HG02623 (cell line): Measurements from ENCODE around the gene MR1.

Experiments
- ATAC-seq: cut with Tn5 transposase; IDR thresholded peaks from one replicate; pipeline ENCODE4 v1.9.1; 2021; ENCODE audit warnings: moderate library complexity; ENCODE audit not compliant: unreplicated experiment

MR1 gene

DNA sequence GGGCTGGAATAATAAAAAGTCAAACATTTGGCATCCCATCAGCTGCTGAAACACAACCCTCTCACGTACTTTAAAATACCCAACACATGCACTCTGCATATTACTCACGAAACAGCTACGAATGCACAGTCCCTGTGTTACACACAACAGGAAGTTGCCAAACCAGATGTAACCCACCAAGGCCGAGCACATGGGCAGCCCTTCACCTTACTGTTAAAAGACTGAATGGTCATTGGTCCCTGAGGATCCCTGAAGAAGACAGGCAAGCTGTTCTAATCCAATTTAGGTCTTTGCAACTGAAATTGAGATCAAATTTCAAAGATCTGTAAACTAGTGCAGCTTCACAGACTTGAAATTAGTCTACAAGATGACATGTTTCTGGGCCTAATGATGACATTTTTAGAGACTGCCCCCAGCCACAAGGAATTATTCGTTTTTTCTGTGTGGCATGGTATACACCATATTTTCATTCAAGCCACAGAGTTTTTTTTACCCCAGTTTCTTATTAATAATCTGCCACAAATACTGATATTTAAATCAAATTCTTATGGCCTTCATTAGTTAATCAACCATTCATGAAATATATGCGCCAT lies 29.1 kb downstream of the MR1 start:
- peak; percentile 52 for ATAC-seq

DNA sequence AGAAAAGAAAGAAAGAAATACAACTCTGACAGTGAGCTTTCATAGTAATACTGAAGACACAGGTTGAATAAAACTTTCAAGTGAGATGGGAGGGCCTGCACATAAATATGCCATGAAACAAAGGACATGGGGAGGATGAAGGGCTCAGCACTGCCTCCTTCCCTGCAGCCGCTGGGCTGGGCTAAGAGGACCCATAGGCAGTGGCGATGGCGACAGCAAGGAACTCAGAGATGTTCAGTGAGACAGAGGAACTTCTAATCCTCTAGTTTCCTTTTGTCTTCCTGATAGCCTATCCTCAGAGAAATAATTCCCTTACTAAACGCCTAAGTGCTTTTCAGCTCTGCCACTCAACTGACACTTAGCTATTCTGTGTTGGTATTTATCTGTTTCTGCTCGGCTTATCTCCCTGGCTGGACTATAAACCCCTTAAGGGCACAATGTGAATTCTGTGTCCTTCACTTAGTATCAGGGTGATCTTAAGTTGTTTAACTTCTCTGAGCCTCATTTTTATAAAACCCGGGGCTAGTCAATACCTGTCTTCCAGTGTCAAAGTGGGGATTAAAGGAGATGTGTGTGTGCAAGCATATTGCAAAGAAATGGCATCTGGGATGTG lies 30.3 kb downstream of the MR1 start:
- ATAC-seq, result no peak

DNA sequence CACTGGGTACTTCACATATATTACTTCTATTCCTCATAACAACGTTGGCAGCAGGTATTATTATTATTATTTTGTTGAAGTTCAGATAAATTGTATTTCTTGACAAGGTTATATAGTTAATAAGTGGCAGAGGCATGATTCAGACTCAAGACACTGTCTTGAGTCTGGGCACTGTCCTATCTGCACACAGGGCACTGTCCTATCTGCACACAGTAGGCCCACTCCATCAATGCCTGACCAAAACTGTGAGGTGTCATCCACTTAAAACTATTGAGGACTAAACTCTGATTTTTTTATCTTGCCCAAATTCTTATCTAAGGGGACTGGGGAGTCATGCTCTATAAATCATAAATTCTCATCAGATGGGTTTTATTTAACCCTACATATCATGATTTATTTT lies 30.9 kb downstream of the MR1 start:
- no peak for ATAC-seq

DNA sequence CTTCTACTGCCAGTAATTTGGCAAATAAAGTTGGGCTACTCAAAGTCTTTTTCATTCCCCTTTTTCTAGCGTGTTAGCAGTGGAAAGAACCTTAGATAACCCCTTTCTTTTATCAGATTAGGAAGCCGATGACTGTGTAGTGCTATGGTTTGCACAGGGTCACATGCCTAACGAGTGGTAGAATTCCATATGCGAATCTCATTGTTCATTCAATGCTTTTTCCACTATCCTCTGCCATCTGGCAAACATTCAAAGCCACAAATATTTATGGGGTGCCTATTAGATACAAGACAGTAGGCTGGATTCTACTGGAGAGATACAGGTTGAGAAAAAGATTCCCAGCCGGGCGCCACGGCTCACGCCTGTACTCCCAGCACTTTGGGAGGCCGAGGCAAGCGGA lies 39.9 kb downstream of the MR1 start:
- no peak for ATAC-seq

DNA sequence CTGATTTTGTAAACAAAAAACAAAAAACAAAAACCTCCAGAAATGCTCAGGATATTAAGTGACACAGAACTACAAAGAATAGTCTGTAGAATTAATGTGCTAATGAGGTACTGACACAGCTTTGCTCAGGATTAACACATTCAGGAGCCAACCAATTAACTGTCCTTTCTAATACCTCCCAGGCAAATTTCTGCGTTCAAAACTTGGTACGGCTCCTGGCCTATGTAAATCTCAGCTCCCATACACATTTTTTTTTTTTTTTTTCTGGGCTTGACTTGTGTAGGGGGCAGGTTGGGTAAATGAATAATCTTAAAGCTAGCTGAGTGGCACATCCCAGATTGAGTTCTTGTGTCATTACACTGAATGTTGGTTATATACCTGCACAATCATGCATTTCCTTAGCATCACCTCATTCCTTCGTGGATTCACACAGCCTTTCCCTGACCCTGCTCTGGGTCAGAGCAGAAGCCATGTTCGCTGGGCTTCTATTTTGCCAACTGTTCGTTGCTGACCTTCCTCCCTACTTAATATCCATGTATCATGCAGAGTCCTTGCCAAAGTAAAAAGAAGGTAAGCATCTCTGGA lies 42.1 kb downstream of the MR1 start:
- ATAC-seq, result no peak

DNA sequence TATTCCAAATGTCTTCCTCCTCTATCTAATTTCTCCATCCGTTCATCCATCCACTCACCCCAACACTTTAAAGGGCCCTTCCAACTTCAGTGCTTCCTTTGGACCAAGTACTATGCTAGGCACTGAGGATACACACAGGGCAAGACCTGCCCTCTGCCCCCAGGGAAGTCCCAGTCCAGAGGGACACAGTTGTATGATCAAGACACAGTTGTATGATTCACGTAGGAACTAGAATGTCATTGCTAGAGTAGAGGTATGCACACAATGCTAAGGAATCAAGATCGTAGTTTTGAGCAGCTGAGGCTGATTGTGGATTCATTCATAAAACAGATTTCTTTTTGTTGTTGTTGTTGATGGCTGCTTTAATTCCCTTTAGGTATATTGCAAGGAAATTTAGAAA lies 43.1 kb downstream of the MR1 start:
- ATAC-seq, result no peak

DNA sequence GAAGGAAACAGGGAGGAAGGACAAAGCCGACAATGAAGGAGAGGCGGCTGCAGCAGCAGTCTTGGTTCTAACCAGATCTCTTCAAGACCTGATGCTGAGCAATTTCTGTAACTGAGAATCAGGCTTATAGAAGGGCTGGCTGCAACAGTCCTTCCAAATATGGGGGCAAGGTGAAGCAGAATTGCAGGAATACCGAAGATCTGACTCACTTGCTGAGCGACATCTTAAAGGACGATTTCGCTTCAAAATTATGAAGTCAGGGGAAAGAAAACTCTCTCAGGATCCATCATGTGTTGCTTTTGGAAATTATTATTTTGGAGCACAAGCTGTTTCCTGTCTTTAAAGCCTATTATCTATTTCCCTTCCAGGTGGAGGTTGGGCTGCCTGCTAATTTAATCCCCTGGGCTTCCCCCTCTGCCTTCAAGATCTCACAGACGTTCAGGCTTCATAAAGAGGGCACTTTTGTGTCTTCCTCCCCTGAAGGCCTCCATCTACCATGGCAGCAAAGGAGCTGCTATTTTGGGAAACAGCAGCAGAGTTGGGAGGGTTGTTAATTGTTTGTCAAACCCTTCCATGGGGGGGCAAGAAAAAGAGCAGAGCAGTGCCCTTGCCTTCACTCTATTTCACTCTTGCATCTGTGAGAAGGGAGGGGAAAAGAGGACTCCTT lies 43.9 kb downstream of the MR1 start:
- no peak for ATAC-seq

DNA sequence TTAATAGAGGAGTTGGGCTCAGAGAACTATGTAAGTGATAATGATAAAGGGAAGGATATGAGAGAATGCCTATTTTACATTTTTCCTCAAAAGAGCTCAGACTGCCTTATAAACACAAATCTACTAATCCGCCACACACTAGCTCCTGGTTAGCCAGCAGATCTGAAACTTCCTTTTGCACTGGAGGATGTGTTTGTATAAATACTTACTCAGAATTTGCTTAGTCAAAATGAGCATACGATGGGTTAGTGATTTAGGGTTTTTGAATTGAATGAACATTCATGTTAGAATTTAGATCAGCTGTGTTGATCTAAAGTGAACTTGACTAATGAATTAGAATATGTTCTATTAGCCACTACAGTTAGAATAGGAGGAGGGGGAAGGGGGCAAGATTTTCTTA lies 45.6 kb downstream of the MR1 start:
- no peak for ATAC-seq

DNA sequence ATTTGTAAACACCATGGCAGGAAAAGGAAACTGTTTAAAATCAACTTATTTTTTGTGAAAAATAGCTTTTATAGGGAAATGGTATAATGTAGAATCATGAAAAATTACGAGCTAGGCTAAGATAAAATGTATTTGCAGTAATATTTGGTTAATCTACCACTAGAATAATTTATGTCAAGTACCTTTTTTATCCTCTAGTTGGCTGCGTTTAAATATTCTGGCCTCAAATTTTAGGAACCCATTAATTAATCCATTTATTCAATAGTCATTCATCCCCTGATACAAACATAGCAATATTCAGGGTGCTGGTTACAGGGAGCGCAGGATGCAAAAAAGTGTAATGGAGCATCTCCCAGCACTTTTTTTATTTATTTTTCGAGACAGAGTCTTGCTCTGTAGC lies 46.1 kb downstream of the MR1 start:
- ATAC-seq, result no peak

DNA sequence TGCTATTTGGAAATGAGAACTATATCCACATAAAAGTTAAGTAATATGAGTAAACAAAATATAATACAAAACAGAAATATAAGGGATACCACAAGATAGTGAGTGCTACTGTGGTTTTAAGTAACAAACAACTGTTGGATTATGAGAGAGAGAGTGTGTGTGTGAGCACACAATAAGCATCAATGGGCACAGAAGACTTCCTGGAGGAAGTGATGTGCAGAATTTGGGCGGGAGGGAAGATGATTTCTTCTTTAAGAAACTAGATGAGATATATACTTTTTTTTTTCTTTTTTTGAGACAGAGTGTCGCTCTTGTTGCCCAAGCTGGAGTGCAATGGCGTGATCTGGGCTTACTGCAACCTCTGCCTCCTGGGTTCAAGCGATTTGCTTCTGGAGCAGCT lies 46.8 kb downstream of the MR1 start:
- ATAC-seq, result no peak

DNA sequence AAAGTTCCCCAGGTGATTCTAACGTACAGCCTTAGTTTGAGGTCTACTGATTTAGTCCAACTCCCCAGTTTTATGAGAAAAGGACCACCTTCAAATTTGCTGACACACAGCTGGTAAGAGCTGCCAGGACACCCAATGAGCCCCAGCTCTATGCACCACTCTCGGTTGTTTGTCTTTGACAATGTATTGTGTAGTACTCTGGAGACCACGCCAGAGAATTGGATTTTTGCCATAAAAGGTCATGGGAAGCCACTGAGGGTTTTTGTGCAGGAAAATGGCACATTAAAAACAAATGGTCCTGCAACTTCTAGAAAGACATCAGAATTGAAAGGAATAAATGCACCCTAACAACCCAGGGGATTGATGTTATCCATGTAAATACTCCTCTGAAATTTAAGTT lies 47.6 kb downstream of the MR1 start:
- no peak for ATAC-seq

DNA sequence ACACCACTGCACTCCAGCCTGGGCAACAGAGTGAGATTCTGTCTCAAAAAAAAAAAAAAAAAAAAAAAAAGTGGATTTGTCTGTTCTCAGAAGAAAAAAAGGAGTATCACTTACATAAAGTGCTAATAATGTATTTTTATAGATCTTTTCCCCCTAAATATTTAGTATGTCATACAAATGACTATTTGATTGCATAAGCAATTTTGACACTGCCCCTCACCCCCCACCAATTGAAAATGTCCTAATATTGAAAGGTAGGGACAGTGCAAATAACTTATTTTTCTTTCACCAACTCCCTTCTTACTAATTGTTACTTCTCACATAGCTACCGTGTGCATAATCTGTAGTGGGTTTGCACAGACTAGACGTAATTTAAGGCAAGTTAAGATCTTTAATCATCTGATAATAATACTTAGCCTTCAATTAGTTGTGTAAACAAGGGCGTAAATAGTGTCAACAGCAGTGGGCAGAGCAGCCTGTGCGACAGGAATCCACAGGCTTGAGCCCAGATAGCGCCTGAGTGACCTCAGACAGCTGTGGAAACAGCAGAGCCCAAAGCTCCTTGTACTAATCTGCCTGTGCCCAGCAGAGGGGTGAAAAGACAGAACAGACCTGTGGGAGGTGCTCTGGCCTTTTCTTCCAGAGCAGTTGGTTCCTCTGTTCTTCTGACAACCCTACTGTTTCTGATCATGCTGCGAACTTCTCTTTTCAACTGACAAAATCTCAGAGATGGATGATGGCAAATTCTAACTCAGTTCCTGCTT lies 50.2 kb downstream of the MR1 start:
- peak; percentile 28 for ATAC-seq

DNA sequence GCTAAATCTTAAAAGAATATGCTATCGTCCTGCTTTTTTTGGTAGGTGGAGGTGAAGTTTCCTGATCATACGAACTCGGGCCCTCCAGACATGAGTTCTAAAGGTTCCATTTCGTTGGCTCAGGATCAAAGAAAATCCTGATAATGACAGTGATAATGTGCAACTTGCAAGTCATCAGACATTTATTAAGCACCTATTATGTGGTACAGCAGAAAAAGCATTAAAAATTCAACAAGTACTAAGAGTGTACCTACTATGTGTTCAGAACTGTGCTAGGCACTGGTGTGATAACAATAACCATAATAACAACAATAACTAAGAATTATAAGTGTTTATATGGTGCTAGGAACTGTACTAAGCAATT lies 50.8 kb downstream of the MR1 start:
- ATAC-seq, result no peak

DNA sequence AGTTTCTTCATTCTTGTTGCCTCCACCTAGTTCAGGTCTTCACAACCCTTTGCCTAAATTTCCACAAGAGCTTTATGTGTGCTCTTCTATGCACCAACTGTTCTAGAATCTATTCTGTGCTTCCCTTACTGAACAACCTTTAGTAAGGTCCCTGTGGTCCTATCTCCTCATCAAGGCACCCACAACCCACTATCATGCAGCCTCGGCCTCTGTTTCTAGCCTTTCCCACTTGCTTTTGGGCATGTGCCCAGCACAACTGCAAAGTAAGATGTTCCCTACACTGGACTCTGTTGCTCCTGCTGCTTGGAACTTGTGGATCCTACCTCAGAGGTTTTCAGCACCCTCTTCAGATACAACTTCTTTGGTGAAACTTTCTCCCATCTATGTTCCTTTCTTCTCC lies 52.3 kb downstream of the MR1 start:
- ATAC-seq, result no peak

DNA sequence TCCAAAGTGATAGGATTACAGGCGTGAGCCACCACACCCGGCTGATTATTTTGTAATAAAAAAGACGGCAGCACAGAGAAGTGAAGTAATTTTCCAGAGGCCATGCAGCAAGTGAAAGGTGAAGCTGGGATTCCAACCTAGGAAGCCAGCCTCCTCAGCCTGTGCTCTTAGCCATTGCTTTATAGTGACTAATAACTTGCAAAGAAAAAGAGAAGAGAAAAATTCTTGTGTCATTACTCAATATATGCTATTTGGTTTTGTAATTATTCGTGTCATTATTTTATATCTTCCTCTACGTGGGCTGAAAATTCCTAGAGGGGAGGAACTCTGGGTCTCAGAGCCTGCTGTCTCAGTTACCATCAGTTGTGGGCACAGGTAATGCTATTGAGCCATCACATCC lies 53.1 kb downstream of the MR1 start:
- ATAC-seq, result no peak

DNA sequence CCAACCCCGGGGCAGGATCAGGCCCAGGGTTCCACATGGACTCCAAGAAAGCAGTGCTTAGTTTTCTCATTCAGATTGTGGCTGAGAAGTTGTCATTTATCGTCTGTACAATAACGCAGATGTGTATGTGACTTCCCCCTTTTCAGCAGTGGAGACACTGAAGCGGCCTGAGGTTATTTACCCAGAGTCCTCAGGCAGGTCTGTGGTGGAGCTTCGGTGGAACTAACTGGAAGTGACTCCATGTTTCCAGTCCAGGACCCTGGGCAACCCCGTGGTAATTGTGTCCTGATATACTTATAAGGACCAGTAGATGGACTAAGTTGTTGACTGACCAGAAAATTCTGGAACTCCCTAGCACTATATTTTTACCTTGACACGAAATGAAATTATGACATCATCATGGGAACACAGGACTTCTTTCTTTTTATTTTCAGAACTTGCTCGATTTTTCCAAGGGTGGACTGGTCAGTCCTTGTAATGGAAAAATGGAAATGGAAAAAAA lies 53.7 kb downstream of the MR1 start:
- no peak for ATAC-seq

DNA sequence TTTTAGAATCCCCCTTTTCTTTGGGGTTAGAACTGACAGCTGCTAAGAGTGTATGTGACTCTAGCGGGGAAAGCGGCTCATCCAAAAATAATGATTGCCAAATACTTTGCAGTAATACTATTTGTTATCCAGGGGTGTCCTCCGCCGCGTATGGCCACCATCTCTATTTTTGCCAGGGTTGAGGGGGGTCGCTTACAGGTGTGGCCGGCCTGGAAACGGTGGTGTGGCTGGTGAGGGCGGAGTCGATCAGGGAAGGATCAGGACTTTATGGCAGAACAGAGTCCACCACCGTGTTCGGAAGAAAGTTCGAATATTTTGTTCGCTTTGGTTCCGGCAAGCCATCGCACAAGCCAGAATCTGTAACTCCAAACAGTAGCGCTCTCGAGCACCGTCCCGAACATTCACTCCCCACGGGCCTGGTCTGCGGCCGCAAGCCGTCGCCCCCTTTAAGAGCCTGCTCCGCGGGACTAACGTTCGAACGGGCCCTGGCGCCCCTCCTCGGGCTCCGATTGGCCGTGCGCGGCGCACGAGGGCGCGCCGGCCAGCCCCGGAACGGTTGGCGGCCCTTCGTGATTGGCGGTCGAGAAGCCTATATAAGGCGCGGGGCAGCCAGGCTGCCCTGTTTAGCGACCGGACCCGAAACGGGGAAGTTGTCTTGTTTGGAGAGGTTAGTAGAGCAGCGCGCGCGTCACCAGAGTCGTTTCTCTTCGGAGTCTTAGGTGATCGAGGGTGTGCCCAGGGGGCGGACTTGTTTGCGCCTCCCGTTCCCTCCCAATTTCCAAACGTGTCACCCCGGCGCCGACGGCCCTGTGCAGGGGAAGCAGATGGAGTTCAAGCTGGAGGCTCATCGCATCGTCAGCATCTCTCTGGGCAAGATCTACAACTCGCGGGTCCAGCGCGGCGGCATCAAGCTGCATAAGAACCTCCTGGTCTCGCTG lies 54.6 kb downstream of the MR1 start, which contains the start of gene IER5:
TSS of gene IER5 (plus strand) at position 622 of the 938 bp plus-strand sequence. CDS start at position 825, 203 bp downstream.
- ATAC-seq, result peak; percentile 57

DNA sequence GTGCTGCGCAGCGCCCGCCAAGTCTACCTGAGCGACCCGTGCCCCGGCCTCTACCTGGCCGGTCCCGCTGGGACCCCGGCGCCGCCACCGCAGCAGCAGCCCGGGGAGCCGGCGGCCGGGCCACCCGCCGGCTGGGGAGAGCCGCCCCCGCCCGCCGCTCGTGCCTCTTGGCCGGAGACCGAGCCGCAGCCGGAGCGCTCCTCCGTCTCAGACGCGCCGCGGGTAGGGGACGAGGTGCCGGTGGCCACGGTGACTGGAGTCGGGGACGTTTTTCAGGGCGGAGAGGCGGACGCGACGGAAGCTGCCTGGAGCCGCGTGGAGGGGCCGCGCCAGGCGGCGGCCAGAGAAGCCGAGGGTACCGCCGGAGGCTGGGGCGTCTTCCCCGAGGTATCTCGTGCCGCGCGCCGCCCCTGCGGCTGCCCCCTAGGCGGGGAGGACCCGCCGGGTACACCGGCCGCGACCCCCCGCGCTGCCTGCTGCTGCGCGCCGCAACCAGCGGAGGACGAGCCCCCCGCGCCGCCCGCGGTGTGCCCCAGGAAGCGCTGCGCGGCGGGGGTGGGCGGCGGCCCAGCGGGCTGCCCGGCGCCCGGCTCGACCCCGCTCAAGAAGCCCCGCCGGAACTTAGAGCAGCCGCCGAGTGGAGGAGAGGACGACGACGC lies 55.4 kb downstream of the MR1 start:
- ATAC-seq, result peak; percentile 1

DNA sequence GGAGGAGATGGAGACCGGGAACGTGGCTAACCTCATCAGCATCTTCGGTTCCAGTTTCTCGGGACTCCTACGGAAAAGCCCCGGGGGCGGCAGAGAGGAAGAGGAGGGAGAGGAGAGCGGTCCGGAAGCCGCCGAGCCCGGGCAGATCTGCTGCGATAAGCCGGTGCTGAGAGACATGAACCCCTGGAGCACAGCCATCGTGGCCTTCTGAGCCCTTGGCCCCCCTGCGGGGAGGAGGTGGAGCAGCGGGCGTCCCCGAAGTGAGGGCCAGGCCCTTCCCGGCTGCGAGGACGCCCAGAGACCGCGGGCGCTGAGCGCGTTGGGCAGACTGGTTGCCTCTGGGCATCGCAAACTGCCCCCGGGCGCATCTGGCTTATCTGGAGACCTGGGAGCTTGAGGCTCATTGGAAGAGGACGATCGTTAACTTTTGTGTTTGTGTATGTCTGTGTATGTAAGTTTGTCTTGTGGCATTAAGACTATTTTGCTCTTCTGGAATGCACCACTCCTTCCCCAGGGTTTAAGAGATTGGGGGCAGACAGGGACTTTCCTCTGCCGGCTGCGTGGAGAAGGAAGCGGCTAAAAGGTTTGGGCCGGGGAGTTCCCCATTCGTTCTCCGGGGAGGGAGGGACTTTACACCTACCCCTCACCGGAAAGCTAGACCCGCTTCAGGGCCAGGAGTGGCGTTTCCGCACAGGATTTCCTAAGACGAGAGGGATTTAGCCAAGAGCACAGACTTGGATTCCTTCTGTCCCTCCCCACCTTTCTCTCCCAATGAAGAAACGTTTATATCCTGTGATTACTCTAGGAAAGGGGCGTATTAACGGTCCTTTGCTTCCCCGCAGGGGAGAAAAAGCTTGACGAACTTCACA lies 56.1 kb downstream of the MR1 start:
- ATAC-seq, result peak; percentile 25
